Measurements from ENCODE around the gene SMO. TPM values are rescaled to one million over a fixed set of nuclear protein-coding genes. Genes with fewer than 3 reads are reported as not detected.

Gene SMO
- total RNA-seq, 1 experiment from 2014 or later: 35.5 TPM

- DNase-seq: no peak
- H3K27me3 Mint-ChIP-seq (ENCODE audit: insufficient read depth, unreplicated experiment): no peaks in the 10 kb centered on the region
- H3K4me3 ChIP-seq (ENCODE audit: low read depth, low read length): no peak overlapping the region
- TF ChIP-seq CTCF (IDR thresholded peaks at IDR 0.05; ENCODE audit: insufficient read depth in 1 of 2, low read depth in 1 of 2, low read length in 1 of 2, severe bottlenecking in 1 of 2, unreplicated experiment in 1 of 2): no peak
- no peaks in the 10 kb centered on the region for H3K9me3 Mint-ChIP-seq (ENCODE audit: unreplicated experiment)
- H3K4me1 ChIP-seq: no peaks in the 10 kb centered on the region
- H3K27me3 ChIP-seq (replicated peaks; ENCODE audit: control insufficient read depth, insufficient read depth, low read length): no peaks in the 10 kb centered on the region
- BruUV-seq (replicated peaks): no TSS peak
- ChIA-PET CTCF (no interaction called here), POLR2A (no interaction called here)
- H3K4me1 Mint-ChIP-seq (ENCODE audit: low read depth, unreplicated experiment): peaks cover 6% of the 10 kb centered on the region
- no peaks in the 10 kb centered on the region for H3K36me3 ChIP-seq (ENCODE audit: control insufficient read depth, insufficient read depth, low read length)
- no peaks in the 10 kb centered on the region for H3K9me3 ChIP-seq
- intact Hi-C loops (cut with micrococcal nuclease; ENCODE audit: unreplicated experiment): no loop called here
- H3K27ac Mint-ChIP-seq (ENCODE audit: unreplicated experiment): no peak overlapping the region
- H3K36me3 Mint-ChIP-seq (ENCODE audit: insufficient read depth, unreplicated experiment): no peaks in the 10 kb centered on the region
- H3K4me3 Mint-ChIP-seq (ENCODE audit: unreplicated experiment): no peak overlapping the region
Measured at GRCh38 chr7:129257168-129257567, 68.7 kb downstream of the SMO start.

GRCh38 chr7:129258649-129259389, 70.4 kb downstream of the SMO start:
- H3K27me3 ChIP-seq (replicated peaks; ENCODE audit: control insufficient read depth, insufficient read depth, low read length): no peaks in the 10 kb centered on the region
- no peaks in the 10 kb centered on the region for H3K4me1 ChIP-seq
- H3K36me3 ChIP-seq (ENCODE audit: control insufficient read depth, insufficient read depth, low read length): no peaks in the 10 kb centered on the region
- intact Hi-C loops (cut with micrococcal nuclease; ENCODE audit: unreplicated experiment): no loop called here
- DNase-seq: no peak
- Mint-ChIP-seq H3K4me3 (ENCODE audit: unreplicated experiment) (no peak overlapping the region), H3K36me3 (ENCODE audit: insufficient read depth, unreplicated experiment) (no peaks in the 10 kb centered on the region), H3K27me3 (ENCODE audit: insufficient read depth, unreplicated experiment) (no peaks in the 10 kb centered on the region), H3K9me3 (ENCODE audit: unreplicated experiment) (no peaks in the 10 kb centered on the region), H3K4me1 (ENCODE audit: low read depth, unreplicated experiment) (peaks cover 6% of the 10 kb centered on the region), H3K27ac (ENCODE audit: unreplicated experiment) (no peak overlapping the region)
- ChIA-PET POLR2A (no interaction called here), CTCF (no interaction called here)
- H3K9me3 ChIP-seq: no peaks in the 10 kb centered on the region
- TF ChIP-seq CTCF (IDR thresholded peaks at IDR 0.05; ENCODE audit: insufficient read depth in 1 of 2, low read depth in 1 of 2, low read length in 1 of 2, severe bottlenecking in 1 of 2, unreplicated experiment in 1 of 2): no peak
- BruUV-seq (replicated peaks): no TSS peak
- no peak overlapping the region for H3K4me3 ChIP-seq (ENCODE audit: low read depth, low read length)

- Mint-ChIP-seq H3K27ac (ENCODE audit: unreplicated experiment) (no peak overlapping the region), H3K4me3 (ENCODE audit: unreplicated experiment) (no peak overlapping the region), H3K27me3 (ENCODE audit: insufficient read depth, unreplicated experiment) (no peaks in the 10 kb centered on the region), H3K36me3 (ENCODE audit: insufficient read depth, unreplicated experiment) (no peaks in the 10 kb centered on the region), H3K9me3 (ENCODE audit: unreplicated experiment) (no peaks in the 10 kb centered on the region), H3K4me1 (ENCODE audit: low read depth, unreplicated experiment) (peaks cover 6% of the 10 kb centered on the region)
- no peak overlapping the region for H3K4me3 ChIP-seq (ENCODE audit: low read depth, low read length)
- no TSS peak for BruUV-seq (replicated peaks)
- CTCF ChIA-PET: no interaction called here
- POLR2A ChIA-PET: interaction anchor here (0.6 kb wide), 1 partner anchor 23 kb away, joined by 3 read pairs; no protein-coding TSS in a partner anchor
- H3K9me3 ChIP-seq: no peaks in the 10 kb centered on the region
- intact Hi-C loops (cut with micrococcal nuclease; ENCODE audit: unreplicated experiment): no loop called here
- H3K36me3 ChIP-seq (ENCODE audit: control insufficient read depth, insufficient read depth, low read length): no peaks in the 10 kb centered on the region
- no peak for DNase-seq
- no peaks in the 10 kb centered on the region for H3K27me3 ChIP-seq (replicated peaks; ENCODE audit: control insufficient read depth, insufficient read depth, low read length)
- TF ChIP-seq CTCF (IDR thresholded peaks at IDR 0.05; ENCODE audit: insufficient read depth in 1 of 2, low read depth in 1 of 2, low read length in 1 of 2, severe bottlenecking in 1 of 2, unreplicated experiment in 1 of 2): no peak
- H3K4me1 ChIP-seq: no peaks in the 10 kb centered on the region
Measured at GRCh38 chr7:129262324-129262723, 73.9 kb downstream of the SMO start.

Other genes with a start within 250 kb of the SMO start
- gene TNPO3, start 133.5 kb upstream of the SMO start, total RNA-seq (2022): 56.5 and 59.8 TPM in 2 replicates
- gene TSPAN33, start 43.9 kb upstream of the SMO start, total RNA-seq (2022): 2.6 and 4.5 TPM in 2 replicates
- gene AHCYL2, start 36.4 kb downstream of the SMO start, total RNA-seq (2022): 15.8 and 17.2 TPM in 2 replicates
- 5.8 and 6.5 TPM in 2 replicates for gene STRIP2, start 245.8 kb downstream of the SMO start, total RNA-seq (2022)

Measured in Caco-2 (cell line).